Measurements from ENCODE around the gene ATP6V1G3. TPM values are rescaled to one million over a fixed set of nuclear protein-coding genes. Genes with fewer than 3 reads are reported as not detected.

Gene ATP6V1G3
- total and polyA plus RNA-seq, 2 donors (not counting 1 experiment from before 2014, with no cell fraction given), result not detected

GRCh38 chr1:198517623-198518199 lies 22.8 kb downstream of the ATP6V1G3 start:
- TF ChIP-seq EZH2 (IDR thresholded peaks at IDR 0.05; ENCODE audit: borderline replicate concordance, insufficient read depth, low read depth, low read length, poor library complexity, severe bottlenecking) (no peak), CTCF (IDR thresholded peaks at IDR 0.05) (no peak)
- H3K36me3 ChIP-seq (replicated peaks in 1 of 2; ENCODE audit: control extremely low read depth in 1 of 2, control insufficient read depth in 1 of 2, extremely low read depth in 1 of 2, insufficient read depth in 2 of 2, low read length in 1 of 2), result no peaks in the 10 kb centered on the region
- H3K27me3 Mint-ChIP-seq, result no peaks in the 10 kb centered on the region
- H3K79me2 ChIP-seq (ENCODE audit: control insufficient read depth, insufficient read depth, low read length), result peaks cover under 1% of the 10 kb centered on the region
- no peak overlapping the region for H3K27ac ChIP-seq (ENCODE audit: low read length in 2 of 2)
- ChIA-PET POLR2A (no interaction called here), CTCF (no interaction called here)
- H4K20me1 ChIP-seq (ENCODE audit: control insufficient read depth, insufficient read depth, low read length, poor library complexity, severe bottlenecking), result no peaks in the 10 kb centered on the region
- H3K4me1 Mint-ChIP-seq, result peaks cover 47% of the 10 kb centered on the region
- H3K9ac ChIP-seq (ENCODE audit: low read length), result no peak overlapping the region
- intact Hi-C loops (cut with micrococcal nuclease), result no loop called here
- H3K27ac Mint-ChIP-seq, result no peak overlapping the region
- DNase-seq (no peak), ATAC-seq (ENCODE audit: low read depth) (no peak)
- peaks cover 16 to 27% of the 10 kb centered on the region in 2 donors for H3K4me1 ChIP-seq (ENCODE audit: control insufficient read depth in 2 of 2, insufficient read depth in 2 of 2, low read length in 2 of 2)
- H3K9me3 ChIP-seq (ENCODE audit: control extremely low read depth in 1 of 3, control insufficient read depth in 2 of 3, insufficient read depth in 1 of 3, low read length in 2 of 3), result peaks cover 0 to 3% (median 3%) of the 10 kb centered on the region in 3 donors
- H3K4me3 Mint-ChIP-seq, result no peak overlapping the region
- no peak overlapping the region for H3K4me2 ChIP-seq (replicated peaks; ENCODE audit: low read depth, low read length, poor library complexity, severe bottlenecking)
- no peaks in the 10 kb centered on the region for H3K27me3 ChIP-seq (replicated peaks in 1 of 4; ENCODE audit: control extremely low read depth in 1 of 4, control insufficient read depth in 3 of 4, insufficient read depth in 4 of 4, low read length in 3 of 4)
- H3K9me3 Mint-ChIP-seq (ENCODE audit: insufficient read depth), result no peaks in the 10 kb centered on the region
- H3K4me3 ChIP-seq (ENCODE audit: control extremely low read depth in 1 of 5, extremely low read depth in 1 of 5, insufficient read depth in 1 of 5, low read depth in 2 of 5, low read length in 4 of 5), result no peak overlapping the region
- H2AFZ ChIP-seq (ENCODE audit: insufficient read depth, low read depth, low read length, poor library complexity, severe bottlenecking), result no peak overlapping the region

- Histone ChIP-seq H3K4me1 (ENCODE audit: control insufficient read depth in 2 of 2, insufficient read depth in 2 of 2, low read length in 2 of 2) (peaks cover 9 to 12% of the 10 kb centered on the region in 2 donors), H3K9me3 (ENCODE audit: control extremely low read depth in 1 of 3, control insufficient read depth in 2 of 3, insufficient read depth in 1 of 3, low read length in 2 of 3) (peaks cover 0 to 3% (median 0%) of the 10 kb centered on the region in 3 donors), H3K36me3 (replicated peaks in 1 of 2; ENCODE audit: control extremely low read depth in 1 of 2, control insufficient read depth in 1 of 2, extremely low read depth in 1 of 2, insufficient read depth in 2 of 2, low read length in 1 of 2) (no peaks in the 10 kb centered on the region), H2AFZ (ENCODE audit: insufficient read depth, low read depth, low read length, poor library complexity, severe bottlenecking) (no peak overlapping the region), H3K79me2 (ENCODE audit: control insufficient read depth, insufficient read depth, low read length) (no peaks in the 10 kb centered on the region), H3K4me3 (ENCODE audit: control extremely low read depth in 1 of 5, extremely low read depth in 1 of 5, insufficient read depth in 1 of 5, low read depth in 2 of 5, low read length in 4 of 5) (no peak overlapping the region), H3K4me2 (replicated peaks; ENCODE audit: low read depth, low read length, poor library complexity, severe bottlenecking) (no peak overlapping the region), H3K9ac (ENCODE audit: low read length) (no peak overlapping the region), H3K27me3 (replicated peaks in 1 of 4; ENCODE audit: control extremely low read depth in 1 of 4, control insufficient read depth in 3 of 4, insufficient read depth in 4 of 4, low read length in 3 of 4) (no peaks in the 10 kb centered on the region), H3K27ac (ENCODE audit: low read length in 2 of 2) (no peak overlapping the region), H4K20me1 (ENCODE audit: control insufficient read depth, insufficient read depth, low read length, poor library complexity, severe bottlenecking) (no peaks in the 10 kb centered on the region)
- Mint-ChIP-seq H3K27ac (no peak overlapping the region), H3K4me1 (peaks cover 16% of the 10 kb centered on the region), H3K4me3 (no peak overlapping the region), H3K9me3 (ENCODE audit: insufficient read depth) (peaks cover 7% of the 10 kb centered on the region), H3K27me3 (no peaks in the 10 kb centered on the region)
- ATAC-seq (ENCODE audit: low read depth) (no peak), DNase-seq (no peak)
- no peak for TF ChIP-seq CTCF (IDR thresholded peaks at IDR 0.05)
- CTCF ChIA-PET, result interaction anchor here (1.3 kb wide), 1 partner anchor 186 kb away, joined by 3 read pairs; no protein-coding TSS in a partner anchor
- intact Hi-C loops (cut with micrococcal nuclease), result no loop called here
- POLR2A ChIA-PET, result no interaction called here
Observed at GRCh38 chr1:198500096-198500495, 40.4 kb downstream of the ATP6V1G3 start.

Measured in B cell (primary cell).